ENCODE measurements around the gene C1orf159.

The C1orf159 gene

GRCh38 chr1:1130206-1131120 lies 14.6 kb upstream of the C1orf159 start:
- FAIRE-seq: no peak

GRCh38 chr1:1129381-1129821 lies 13.5 kb upstream of the C1orf159 start:
- FAIRE-seq: no peak

GRCh38 chr1:1128454-1129139 lies 12.7 kb upstream of the C1orf159 start:
- no peak for FAIRE-seq

GRCh38 chr1:1127551-1128451 lies 11.9 kb upstream of the C1orf159 start:
- FAIRE-seq: no peak

GRCh38 chr1:1125945-1126344 lies 10.1 kb upstream of the C1orf159 start:
- no peak for FAIRE-seq

- FAIRE-seq: no peak
These were observed 9.1 kb upstream of the C1orf159 start for GRCh38 chr1:1124786-1125642.

- FAIRE-seq: no peak
These were observed 8.6 kb upstream of the C1orf159 start for GRCh38 chr1:1124508-1124785.

GRCh38 chr1:1123581-1124507 lies 8.0 kb upstream of the C1orf159 start:
- FAIRE-seq: no peak

- no peak for FAIRE-seq
These were observed 7.1 kb upstream of the C1orf159 start for GRCh38 chr1:1122981-1123480.

- FAIRE-seq: no peak
These were observed 6.4 kb upstream of the C1orf159 start for GRCh38 chr1:1122078-1122811.

GRCh38 chr1:1121611-1122077 lies 5.8 kb upstream of the C1orf159 start:
- FAIRE-seq: no peak

GRCh38 chr1:1120866-1121591 lies 5.1 kb upstream of the C1orf159 start:
- FAIRE-seq: no peak

- FAIRE-seq: no peak
These were observed 4.2 kb upstream of the C1orf159 start for GRCh38 chr1:1120096-1120495.

GRCh38 chr1:1119272-1119890 lies 3.5 kb upstream of the C1orf159 start:
- FAIRE-seq: no peak

- FAIRE-seq: no peak
These were observed 3.0 kb upstream of the C1orf159 start for GRCh38 chr1:1118876-1119220.

- no peak for FAIRE-seq
These were observed 2.4 kb upstream of the C1orf159 start for GRCh38 chr1:1118011-1118875.

- FAIRE-seq: no peak
These were observed 1.6 kb upstream of the C1orf159 start for GRCh38 chr1:1117469-1117831.

Measured in G401.6 (cell line).